SH-SY5Y (cell line): ENCODE results near the gene PRDM11.

Experiments
- GATA2 ChIP-seq: IDR thresholded peaks from 2 replicates; pipeline ENCODE4 v1.6.1; 2011; ENCODE audit warnings: mild to moderate bottlenecking, low read depth, low read length
- GATA3 ChIP-seq: IDR thresholded peaks from 2 replicates; pipeline ENCODE4 v1.6.1; 2011; ENCODE audit warnings: low read depth, mild to moderate bottlenecking, low read length, moderate library complexity

DNA sequence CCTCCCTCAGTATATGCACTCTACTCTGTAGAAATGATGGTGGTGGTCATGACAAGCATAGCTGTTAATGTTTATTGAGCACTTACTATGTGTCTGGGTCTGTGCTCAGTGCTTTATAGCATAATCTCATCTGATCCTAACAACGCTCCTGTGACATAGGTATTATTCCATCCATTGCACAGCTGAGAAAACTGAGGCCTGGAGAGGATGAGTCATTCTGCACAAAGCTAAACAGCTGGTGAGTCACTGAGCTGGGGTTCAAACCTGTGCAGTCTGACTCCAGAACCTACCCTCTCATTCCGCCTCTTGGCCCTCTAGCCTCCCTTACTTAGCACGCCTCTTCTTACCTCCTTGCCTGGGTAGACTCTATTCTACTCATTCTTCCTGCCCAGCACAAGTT lies 41.7 kb downstream of the PRDM11 start:
- TF ChIP-seq GATA2 = no peak
- TF ChIP-seq GATA3 = no peak
